HFFc6 (cell line): ENCODE data around the gene ZNF638. TPM values are rescaled to one million over a fixed set of nuclear protein-coding genes. Genes with fewer than 3 reads are reported as not detected.

ENCODE experiments used
- DNase-seq: peaks from one replicate; pipeline ENCODE4 v3.0.0-alpha.2; 2018
- H3K27ac Mint-ChIP-seq: 2 replicates; pipeline ENCODE4 v1.8.0; 2020; ENCODE audit warnings: mild to moderate bottlenecking, mixed read lengths
- H3K27me3 Mint-ChIP-seq: 2 replicates; pipeline ENCODE4 v1.8.0; 2021; ENCODE audit warnings: mild to moderate bottlenecking, moderate library complexity, mixed read lengths; ENCODE audit not compliant: insufficient read depth
- H3K36me3 Mint-ChIP-seq: 2 replicates; pipeline ENCODE4 v1.8.0; 2021; ENCODE audit warnings: low read depth, mixed read lengths
- H3K4me1 Mint-ChIP-seq: 2 replicates; pipeline ENCODE4 v1.8.0; 2020; ENCODE audit warnings: low read depth, mixed read lengths
- H3K4me3 Mint-ChIP-seq: 2 replicates; pipeline ENCODE4 v1.8.0; 2020; ENCODE audit warnings: mild to moderate bottlenecking, moderate library complexity, mixed read lengths
- H3K9me3 Mint-ChIP-seq: 2 replicates; pipeline ENCODE4 v1.8.0; 2020; ENCODE audit warnings: mild to moderate bottlenecking, mixed read lengths
- total RNA-seq, 6 experiments: library from RNA; stranded (reverse); fragmentation: NEBNext Ultra II Directional; extraction: Animal tissue kit (Norgen Biotek cat#: 25700); gene quantifications; 2 replicates in 1 of 6; 3 replicates in 5 of 6; pipeline ENCODE4 v1.2.3, GENCODE V29; 2021
- TF ChIP-seq, protein P1 (sequence below): fragments of 200-600 bp; sonication (generic); IDR thresholded peaks from 2 replicates; pipeline ENCODE4 v1.5.0; 2021; ENCODE audit warnings: antibody characterized with exemption, mild to moderate bottlenecking

Gene ZNF638
- total RNA-seq, 6 experiments from 2014 or later: 58.5 to 66.6 (median 60.6) TPM

DNA sequence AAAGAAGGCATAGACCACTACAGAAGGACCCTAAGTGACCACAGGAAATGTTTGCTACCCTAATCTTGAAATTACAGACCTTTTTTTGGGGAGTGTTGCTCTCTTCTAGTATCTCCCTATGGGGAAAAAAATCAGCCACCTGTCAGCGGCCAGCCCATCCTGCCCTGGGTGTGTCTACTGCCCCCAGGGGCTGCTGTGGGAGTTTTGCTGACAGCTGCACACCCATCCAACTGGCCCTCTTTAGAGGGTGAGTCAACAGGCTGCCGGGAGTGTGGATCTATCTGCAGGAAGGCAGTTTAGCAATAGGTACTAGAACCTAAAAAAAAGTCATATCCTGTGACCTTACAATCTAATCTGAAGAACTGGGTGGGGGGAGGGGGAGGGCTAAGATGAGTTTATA, 121.0 kb downstream of the ZNF638 start:
- Mint-ChIP-seq H3K27me3 (peaks cover 25% of the 10 kb centered on the region), H3K4me1 (peaks cover 27% of the 10 kb centered on the region), H3K4me3 (no peak overlapping the region), H3K36me3 (no peaks in the 10 kb centered on the region), H3K27ac (no peak overlapping the region), H3K9me3 (no peaks in the 10 kb centered on the region)
- peak; percentile 18 for DNase-seq
- TF ChIP-seq, protein P1, sequence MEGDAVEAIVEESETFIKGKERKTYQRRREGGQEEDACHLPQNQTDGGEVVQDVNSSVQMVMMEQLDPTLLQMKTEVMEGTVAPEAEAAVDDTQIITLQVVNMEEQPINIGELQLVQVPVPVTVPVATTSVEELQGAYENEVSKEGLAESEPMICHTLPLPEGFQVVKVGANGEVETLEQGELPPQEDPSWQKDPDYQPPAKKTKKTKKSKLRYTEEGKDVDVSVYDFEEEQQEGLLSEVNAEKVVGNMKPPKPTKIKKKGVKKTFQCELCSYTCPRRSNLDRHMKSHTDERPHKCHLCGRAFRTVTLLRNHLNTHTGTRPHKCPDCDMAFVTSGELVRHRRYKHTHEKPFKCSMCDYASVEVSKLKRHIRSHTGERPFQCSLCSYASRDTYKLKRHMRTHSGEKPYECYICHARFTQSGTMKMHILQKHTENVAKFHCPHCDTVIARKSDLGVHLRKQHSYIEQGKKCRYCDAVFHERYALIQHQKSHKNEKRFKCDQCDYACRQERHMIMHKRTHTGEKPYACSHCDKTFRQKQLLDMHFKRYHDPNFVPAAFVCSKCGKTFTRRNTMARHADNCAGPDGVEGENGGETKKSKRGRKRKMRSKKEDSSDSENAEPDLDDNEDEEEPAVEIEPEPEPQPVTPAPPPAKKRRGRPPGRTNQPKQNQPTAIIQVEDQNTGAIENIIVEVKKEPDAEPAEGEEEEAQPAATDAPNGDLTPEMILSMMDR: peak; percentile 34

DNA sequence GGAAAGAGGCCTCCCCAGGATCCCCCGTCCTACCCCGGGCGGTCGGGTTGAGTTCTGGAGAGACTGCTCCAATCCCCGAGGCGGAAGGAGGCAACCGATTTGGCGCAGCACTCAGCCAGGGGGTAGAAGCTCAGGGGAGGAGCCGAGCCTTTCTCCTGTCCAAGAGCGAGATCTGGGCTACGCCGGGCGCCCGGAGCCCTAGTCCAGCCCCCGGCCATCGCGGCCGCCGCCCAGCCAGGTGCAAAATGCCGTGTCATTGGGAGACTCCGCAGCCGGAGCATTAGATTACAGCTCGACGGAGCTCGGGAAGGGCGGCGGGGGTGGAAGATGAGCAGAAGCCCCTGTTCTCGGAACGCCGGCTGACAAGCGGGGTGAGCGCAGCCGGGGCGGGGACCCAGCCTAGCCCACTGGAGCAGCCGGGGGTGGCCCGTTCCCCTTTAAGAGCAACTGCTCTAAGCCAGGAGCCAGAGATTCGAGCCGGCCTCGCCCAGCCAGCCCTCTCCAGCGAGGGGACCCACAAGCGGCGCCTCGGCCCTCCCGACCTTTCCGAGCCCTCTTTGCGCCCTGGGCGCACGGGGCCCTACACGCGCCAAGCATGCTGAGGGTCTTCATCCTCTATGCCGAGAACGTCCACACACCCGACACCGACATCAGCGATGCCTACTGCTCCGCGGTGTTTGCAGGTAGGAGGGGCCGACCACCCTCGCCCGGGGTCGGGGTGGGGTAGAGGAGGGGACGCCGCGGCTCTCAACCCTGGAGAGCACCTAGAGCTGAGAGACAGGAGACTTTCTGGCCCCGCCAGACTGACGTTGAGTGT, 122.0 kb downstream of the ZNF638 start, which contains the start of gene DYSF:
Gene DYSF (plus strand): TSS at position 158 of the 817 bp plus-strand sequence.
- Mint-ChIP-seq H3K36me3 (no peaks in the 10 kb centered on the region), H3K4me1 (peaks cover 33% of the 10 kb centered on the region), H3K27me3 (peaks cover 25% of the 10 kb centered on the region), H3K27ac (no peak within 1 kb of the TSS), H3K9me3 (no peaks in the 10 kb centered on the region), H3K4me3 (peak within 1 kb of the TSS; percentile 68)
- TF ChIP-seq, protein P1: no peak
- DNase-seq: no peak

- no peaks in the 10 kb centered on the region for H3K36me3 Mint-ChIP-seq
- no peak for DNase-seq
- no peak overlapping the region for H3K4me3 Mint-ChIP-seq
- peaks cover 41% of the 10 kb centered on the region for H3K4me1 Mint-ChIP-seq
- H3K27me3 Mint-ChIP-seq: peaks cover 25% of the 10 kb centered on the region
- TF ChIP-seq, protein P1: no peak
- no peak overlapping the region for H3K27ac Mint-ChIP-seq
- H3K9me3 Mint-ChIP-seq: no peaks in the 10 kb centered on the region
Observed at GRCh38 chr2:71454221-71455010, 122.8 kb downstream of the ZNF638 start.

DNA sequence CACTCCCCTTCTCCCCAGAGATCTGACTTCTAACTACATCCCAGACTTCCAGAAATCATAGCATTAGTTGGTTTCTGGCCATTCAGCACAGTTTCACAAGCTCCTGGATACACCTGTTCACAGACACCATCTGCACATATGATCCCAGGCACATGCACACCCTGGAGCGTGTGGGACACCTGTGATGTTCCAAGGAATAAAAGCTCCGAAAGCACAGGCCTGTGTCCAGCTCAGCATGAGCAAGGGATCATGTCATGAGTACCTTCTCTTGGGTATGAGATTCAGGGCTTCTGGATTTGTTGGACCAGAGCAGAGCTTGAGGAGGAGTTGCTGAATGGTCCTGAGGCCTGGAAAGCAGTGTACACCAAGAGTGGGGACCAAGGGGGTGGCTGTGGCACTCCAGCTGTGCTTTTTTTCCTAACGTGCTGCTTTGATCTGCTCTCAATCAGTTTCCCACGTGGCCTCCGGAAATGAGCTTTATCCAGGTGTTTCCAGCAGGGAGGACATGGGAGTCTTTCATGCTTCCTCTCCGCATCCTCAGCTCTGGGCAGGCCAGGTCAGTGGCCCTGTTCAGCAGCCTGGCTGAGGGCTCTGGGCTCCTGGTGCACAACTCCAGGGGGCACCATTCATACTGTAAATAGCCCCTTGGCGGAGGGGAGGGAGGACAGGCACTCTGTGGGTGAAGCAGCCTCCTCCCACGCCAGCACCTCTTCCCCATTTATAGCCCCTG, 123.6 kb downstream of the ZNF638 start:
- H3K4me3 Mint-ChIP-seq: no peak overlapping the region
- no peaks in the 10 kb centered on the region for H3K9me3 Mint-ChIP-seq
- H3K36me3 Mint-ChIP-seq: no peaks in the 10 kb centered on the region
- TF ChIP-seq, protein P1: peak; percentile 20
- no peak overlapping the region for H3K27ac Mint-ChIP-seq
- peaks cover 42% of the 10 kb centered on the region for H3K4me1 Mint-ChIP-seq
- H3K27me3 Mint-ChIP-seq: peaks cover 24% of the 10 kb centered on the region
- DNase-seq: no peak
